H1 (cell line): ENCODE data around the gene TFDP1. TPM values are rescaled to one million over a fixed set of nuclear protein-coding genes. Genes with fewer than 3 reads are reported as not detected.

Experiments used
- CTCF ChIA-PET: fragments of 300-600 bp; sonication (Branson Sonifier 250); formaldehyde crosslinking; loops from one replicate; lab custom pipeline; 2021; ENCODE audit not compliant: partially characterized antibody; lab: Charles Lee
- POLR2A ChIA-PET: fragments of 300-600 bp; sonication (Branson Sonifier 250); formaldehyde crosslinking; loops from one replicate; lab custom pipeline; 2021; ENCODE audit warnings: inconsistent platforms; ENCODE audit not compliant: partially characterized antibody; lab: Charles Lee
- DNase-seq, 2 experiments: peaks; one replicate each; pipeline versions ENCODE4 v3.0.0 to v3.0.0-alpha.2; 2010 to 2022; ENCODE audit warnings: low spot score in 2 of 2, low read depth in 1 of 2, mixed read lengths in 1 of 2
- FAIRE-seq: peaks from 2 replicates; lab custom pipeline; 2011; peaks lifted over from hg19 to GRCh38; lab: Jason Lieb, UNC
- H2AFZ ChIP-seq: 2 replicates; pipeline ENCODE4 v1.8.1; 2012; ENCODE audit warnings: low read length, inconsistent platforms
- H2AK5ac ChIP-seq: 2 replicates; pipeline ENCODE4 v1.6.1; 2013; ENCODE audit warnings: low read depth, low read length
- H2BK120ac ChIP-seq: replicated peaks from 2 replicates; pipeline ENCODE3; 2013; ENCODE audit warnings: low read depth, low read length, inconsistent platforms
- H2BK12ac ChIP-seq: 2 replicates; pipeline ENCODE4 v1.6.1; 2013; ENCODE audit warnings: low read depth, low read length
- H2BK15ac ChIP-seq: 2 replicates; pipeline ENCODE4 v1.6.1; 2013; ENCODE audit warnings: low read length
- H2BK20ac ChIP-seq: 2 replicates; pipeline ENCODE4 v1.6.1; 2013; ENCODE audit warnings: low read length
- H2BK5ac ChIP-seq: 2 replicates; pipeline ENCODE4 v1.6.1; 2013; ENCODE audit warnings: low read depth, low read length
- H3K14ac ChIP-seq: 2 replicates; pipeline ENCODE4 v1.6.1; 2013; ENCODE audit warnings: inconsistent platforms; ENCODE audit not compliant: insufficient read length
- H3K18ac ChIP-seq: 2 replicates; pipeline ENCODE4 v1.6.1; 2013; ENCODE audit warnings: low read length; ENCODE audit errors: extremely low read depth
- H3K23ac ChIP-seq: 2 replicates; pipeline ENCODE4 v1.6.1; 2013; ENCODE audit warnings: inconsistent platforms; ENCODE audit not compliant: insufficient read length
- H3K23me2 ChIP-seq: 2 replicates; pipeline ENCODE4 v1.6.1; 2013; ENCODE audit warnings: low read depth, low read length
- H3K27ac ChIP-seq: 2 replicates; pipeline ENCODE4 v1.6.1; 2011; ENCODE audit warnings: low read depth, low read length, inconsistent platforms
- H3K27me3 ChIP-seq, 4 experiments: replicated peaks in 1 of 4; 1 replicate in 1 of 4; 2 replicates in 3 of 4; pipeline versions ENCODE4 v1.6.1 to v1.8.1; 2011 to 2013; ENCODE audit warnings: low read length in 3 of 4, mild to moderate bottlenecking in 3 of 4, inconsistent platforms in 2 of 4, mixed read lengths in 2 of 4, moderate library complexity in 1 of 4; ENCODE audit not compliant: control insufficient read depth in 3 of 4, insufficient read depth in 3 of 4; ENCODE audit errors: extremely low read depth in 1 of 4
- H3K36me3 ChIP-seq, 4 experiments: 2 replicates each; pipeline versions ENCODE4 v1.6.1 to v1.8.1; 2011 to 2013; ENCODE audit warnings: mild to moderate bottlenecking in 4 of 4, low read length in 3 of 4, moderate library complexity in 2 of 4, control low read depth in 1 of 4, inconsistent platforms in 1 of 4; ENCODE audit not compliant: insufficient read depth in 4 of 4, control insufficient read depth in 2 of 4
- H3K4ac ChIP-seq: replicated peaks from 2 replicates; pipeline ENCODE3; 2013; ENCODE audit warnings: low read length, low read depth, mixed read lengths, inconsistent platforms; ENCODE audit not compliant: insufficient read length
- H3K4me1 ChIP-seq, 4 experiments: replicated peaks in 1 of 4; 1 replicate in 1 of 4; 2 replicates in 3 of 4; pipeline versions ENCODE4 v1.6.1 to v1.8.1; 2011 to 2013; ENCODE audit warnings: low read length in 3 of 4, inconsistent platforms in 2 of 4, mixed read lengths in 1 of 4; ENCODE audit not compliant: insufficient read depth in 4 of 4, control insufficient read depth in 3 of 4
- H3K4me2 ChIP-seq, 2 experiments: 2 replicates each; pipeline versions ENCODE4 v1.6.1 to v1.8.1; 2011 to 2013; ENCODE audit warnings: low read depth in 2 of 2, low read length in 2 of 2, control low read depth in 1 of 2, inconsistent platforms in 1 of 2, mild to moderate bottlenecking in 1 of 2; ENCODE audit not compliant: insufficient read depth in 1 of 2
- H3K4me3 ChIP-seq, 4 experiments: fragments of 200-600, 300-600 bp in 1 of 4; sonication (generic), shearing (Covaris generic), sonication (Bioruptor Twin) in 1 of 4; 2 replicates each; pipeline versions ENCODE4 v1.5.1 to v1.8.1; 2011 to 2016; ENCODE audit warnings: low read length in 4 of 4, low read depth in 3 of 4, control low read depth in 2 of 4, inconsistent platforms in 2 of 4, mild to moderate bottlenecking in 2 of 4, mixed read lengths in 1 of 4, moderate library complexity in 1 of 4; ENCODE audit not compliant: insufficient read depth in 2 of 4; ENCODE audit errors: extremely low read depth in 1 of 4
- H3K56ac ChIP-seq: replicated peaks from 2 replicates; pipeline ENCODE3; 2013; ENCODE audit warnings: low read depth, mild to moderate bottlenecking, mixed read lengths, low read length, inconsistent platforms; ENCODE audit not compliant: insufficient read length
- H3K79me1 ChIP-seq: 2 replicates; pipeline ENCODE4 v1.6.1; 2013; ENCODE audit warnings: low read depth, low read length, control low read depth
- H3K79me2 ChIP-seq, 2 experiments: 2 replicates each; pipeline versions ENCODE4 v1.6.1 to v1.8.1; 2012 to 2013; ENCODE audit warnings: low read length in 2 of 2, mild to moderate bottlenecking in 2 of 2, inconsistent platforms in 1 of 2; ENCODE audit not compliant: insufficient read depth in 2 of 2, control insufficient read depth in 1 of 2
- H3K9ac ChIP-seq, 4 experiments: replicated peaks in 1 of 4; 1 replicate in 1 of 4; 2 replicates in 3 of 4; pipeline versions ENCODE4 v1.6.1 to v1.8.1; 2011 to 2013; ENCODE audit warnings: low read depth in 3 of 4, low read length in 3 of 4, control low read depth in 2 of 4, mild to moderate bottlenecking in 2 of 4, moderate library complexity in 2 of 4, inconsistent platforms in 1 of 4; ENCODE audit errors: extremely low read depth in 1 of 4
- H3K9me3 ChIP-seq, 2 experiments: 2 replicates each; pipeline versions ENCODE4 v1.6.1 to v1.8.1; 2012 to 2013; ENCODE audit warnings: mild to moderate bottlenecking in 2 of 2, moderate library complexity in 2 of 2, control low read depth in 1 of 2, inconsistent platforms in 1 of 2, low read depth in 1 of 2, low read length in 1 of 2, mixed read lengths in 1 of 2; ENCODE audit not compliant: insufficient read depth in 2 of 2
- H4K20me1 ChIP-seq, 2 experiments: replicated peaks in 1 of 2; 2 replicates each; pipeline versions ENCODE3 to v1.8.1; 2011 to 2013; ENCODE audit warnings: inconsistent platforms in 2 of 2, low read length in 2 of 2, mild to moderate bottlenecking in 1 of 2; ENCODE audit not compliant: insufficient read depth in 2 of 2, control insufficient read depth in 1 of 2
- H4K5ac ChIP-seq: 2 replicates; pipeline ENCODE4 v1.6.1; 2013; ENCODE audit warnings: low read length, low read depth, mixed read lengths, inconsistent platforms; ENCODE audit not compliant: insufficient read length
- H4K8ac ChIP-seq: 2 replicates; pipeline ENCODE4 v1.8.0; 2013; ENCODE audit warnings: mild to moderate bottlenecking, moderate library complexity, low read length, inconsistent platforms; ENCODE audit not compliant: insufficient read depth; ENCODE audit errors: extremely low read depth
- H4K91ac ChIP-seq: replicated peaks from 2 replicates; pipeline ENCODE3; 2013; ENCODE audit warnings: low read length, mixed read lengths, inconsistent platforms; ENCODE audit not compliant: insufficient read length
- BRCA1 ChIP-seq: IDR thresholded peaks from 2 replicates; pipeline ENCODE4 v1.6.1; 2012; ENCODE audit warnings: low read depth, low read length, improper control_type of control experiment
- EP300 ChIP-seq, 2 experiments: IDR thresholded peaks; 1 replicate in 1 of 2; 2 replicates in 1 of 2; pipeline ENCODE4 v1.6.1; 2011 to 2012; ENCODE audit warnings: low read depth in 2 of 2, low read length in 2 of 2, mild to moderate bottlenecking in 2 of 2, borderline replicate concordance in 1 of 2, inconsistent platforms in 1 of 2, moderate library complexity in 1 of 2
- GTF2F1 ChIP-seq: IDR thresholded peaks from 2 replicates; pipeline ENCODE4 v1.6.1; 2012; ENCODE audit warnings: low read depth, low read length, improper control_type of control experiment, borderline replicate concordance
- HDAC6 ChIP-seq: IDR thresholded peaks from one replicate; pipeline ENCODE4 v1.7.1; 2012; ENCODE audit warnings: low read depth, mild to moderate bottlenecking, inconsistent platforms, low read length, moderate library complexity
- MAFK ChIP-seq: IDR thresholded peaks from 2 replicates; pipeline ENCODE4 v1.6.1; 2012; ENCODE audit warnings: low read depth, mild to moderate bottlenecking, improper control_type of control experiment, low read length
- PHF8 ChIP-seq: fragments of 200-600 bp; sonication (generic); conservative IDR thresholded peaks from 2 replicates; pipeline ENCODE4 v1.7.1; 2012; ENCODE audit warnings: low read depth, mild to moderate bottlenecking, inconsistent platforms, low read length, moderate library complexity
- POLR2A ChIP-seq, 2 experiments: IDR thresholded peaks; 1 replicate in 1 of 2; 2 replicates in 1 of 2; pipeline ENCODE4 v1.6.1; 2011; ENCODE audit warnings: low read depth in 2 of 2, low read length in 2 of 2, mild to moderate bottlenecking in 2 of 2; ENCODE audit errors: control extremely low read depth in 1 of 2
- RAD21 ChIP-seq, 2 experiments: IDR thresholded peaks in 1 of 2; conservative IDR thresholded peaks in 1 of 2; 2 replicates each; pipeline ENCODE4 v1.6.1; 2011; ENCODE audit warnings: low read depth in 2 of 2, low read length in 2 of 2, improper control_type of control experiment in 1 of 2, inconsistent platforms in 1 of 2, mild to moderate bottlenecking in 1 of 2, moderate library complexity in 1 of 2
- SAP30 ChIP-seq: fragments of 300-600 bp; sonication (generic); IDR thresholded peaks from 2 replicates; pipeline ENCODE4 v1.7.1; 2012; ENCODE audit warnings: low read length, moderate library complexity, mild to moderate bottlenecking, inconsistent platforms; ENCODE audit not compliant: insufficient read depth, insufficient replicate concordance
- SP1 ChIP-seq: IDR thresholded peaks from 2 replicates; pipeline ENCODE4 v1.6.1; 2011; ENCODE audit warnings: low read depth, low read length
- TAF1 ChIP-seq: IDR thresholded peaks from 2 replicates; pipeline ENCODE4 v1.6.1; 2011; ENCODE audit warnings: mild to moderate bottlenecking, low read depth, low read length
- YY1 ChIP-seq: IDR thresholded peaks from 2 replicates; pipeline ENCODE4 v1.6.1; 2011; ENCODE audit warnings: low read depth, mild to moderate bottlenecking, low read length
- WGBS, 2 experiments: shearing (Covaris generic) in 1 of 2; methylation state at CpG; one replicate each; pipeline versions ENCODE4 v1.1.6 to v1.1.7; 2013 to 2015; ENCODE audit warnings: low lambda C conversion rate in 2 of 2, mixed read lengths in 2 of 2, inconsistent platforms in 1 of 2, low coverage in 1 of 2, missing lambda C conversion rate in 1 of 2; ENCODE audit not compliant: insufficient replicate concordance in 2 of 2, insufficient coverage in 1 of 2, insufficient read length in 1 of 2; ENCODE audit errors: extremely low coverage in 1 of 2, missing lambda C conversion rate in 1 of 2; 5-methylcytosine and 5-hydroxymethylcytosine counted together
- polyA plus RNA-seq, 7 experiments: library from polyadenylated mRNA; depleted of rRNA in 3 of 7; stranded (reverse) in 5 of 7; unstranded in 2 of 7; fragments of >200 nt in 5 of 7; fragments of 200-250 nt in 2 of 7; gene quantifications; 1 replicate in 5 of 7; 2 replicates in 1 of 7; 4 replicates in 1 of 7; pipeline versions ENCODE4 v1.2.1 to v1.2.3, GENCODE V29; 2011 to 2013; ENCODE audit warnings: missing spikeins in 2 of 7, mixed read lengths in 2 of 7
- total RNA-seq: library from RNA; stranded (reverse); fragmentation: NEBNext Ultra II Directional; extraction: Animal tissue kit (Norgen Biotek cat#: 25700); gene quantifications from 2 replicates; pipeline ENCODE4 v1.2.1, GENCODE V29; 2021

The TFDP1 gene
- total and polyA plus RNA-seq, 2 of the 8 experiments (the other 6 are each of a cell fraction or from before 2014, with no cell fraction given), result 43.6 to 81.9 TPM

DNA sequence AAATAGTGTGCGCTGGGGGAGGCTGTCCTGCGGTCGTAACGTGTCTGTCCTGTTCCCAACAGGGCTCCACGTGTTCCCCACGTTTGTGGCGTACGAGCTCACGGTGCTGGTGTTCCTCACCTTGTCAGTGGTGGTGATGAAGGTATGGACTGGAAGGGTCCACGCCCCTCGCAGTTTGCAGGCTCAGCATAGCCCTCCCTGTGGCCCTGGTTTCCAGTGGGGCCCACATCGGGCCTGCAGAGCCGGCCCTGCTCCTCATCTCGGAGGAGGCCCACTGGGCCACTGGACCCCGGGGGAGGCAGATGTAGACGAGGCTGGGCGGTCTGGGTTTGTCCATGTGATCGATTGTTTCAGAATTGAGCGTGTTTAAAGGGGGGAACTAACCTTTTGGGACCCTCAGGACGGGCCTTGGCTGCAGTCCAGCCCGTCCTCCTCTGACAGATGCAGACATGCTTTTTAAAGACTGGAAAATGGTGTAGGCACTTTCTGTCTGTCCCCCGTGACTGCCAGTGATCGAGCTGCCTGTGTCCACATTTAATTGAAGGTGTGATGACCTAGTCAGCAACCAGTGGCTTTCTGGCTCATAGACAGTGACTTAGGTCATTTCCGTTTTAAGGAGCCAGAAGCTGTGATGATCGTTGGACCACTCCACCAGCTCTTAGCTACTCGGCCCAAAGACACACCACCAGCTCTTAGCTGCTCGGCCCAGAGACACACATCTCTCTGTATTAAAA lies 37.1 kb upstream of the TFDP1 start:
- peaks cover 0 to 2% (median 0%) of the 10 kb centered on the region in 4 experiments; a peak in 1 of 8 replicates for H3K36me3 ChIP-seq
- no peak overlapping the region for H4K5ac ChIP-seq
- no peak overlapping the region for H4K8ac ChIP-seq
- POLR2A ChIA-PET, result no interaction called here
- peak in 1 of 2 experiments; percentile 37 for DNase-seq
- peaks cover 10% of the 10 kb centered on the region for H3K79me1 ChIP-seq
- no peaks in the 10 kb centered on the region for H3K23me2 ChIP-seq
- no peak overlapping the region for H2BK20ac ChIP-seq
- peaks cover 3 to 10% of the 10 kb centered on the region in 2 experiments for H4K20me1 ChIP-seq
- TF ChIP-seq BRCA1, result no peak
- TF ChIP-seq GTF2F1, result no peak
- no peak for TF ChIP-seq HDAC6
- TF ChIP-seq MAFK, result no peak
- TF ChIP-seq SAP30, result no peak
- TF ChIP-seq POLR2A (IDR thresholded peaks at IDR 0.05; ENCODE audit: control extremely low read depth in 1 of 2, low read depth in 2 of 2, low read length in 2 of 2), result no peak
- TF ChIP-seq SP1, result no peak
- no peak for TF ChIP-seq TAF1
- no peak for TF ChIP-seq EP300 (IDR thresholded peaks at IDR 0.05; ENCODE audit: borderline replicate concordance in 1 of 2, low read depth in 2 of 2, low read length in 2 of 2)
- TF ChIP-seq PHF8, result no peak
- TF ChIP-seq RAD21 (IDR thresholded peaks at IDR 0.05 in 1 of 2, conservative IDR thresholded peaks at IDR 0.05 in 1 of 2; ENCODE audit: low read depth in 2 of 2, low read length in 2 of 2), result no peak
- no peak for TF ChIP-seq YY1
- H3K18ac ChIP-seq, result no peak overlapping the region
- H3K27ac ChIP-seq, result no peak overlapping the region
- 90% methylated on average over 27 of the region's 27 CpGs; no CpG with 5 or more reads in 1 of the 2 experiments for WGBS, 2 experiments
- H3K14ac ChIP-seq, result no peak overlapping the region
- no peak overlapping the region for H3K56ac ChIP-seq
- no peak overlapping the region for H3K4me2 ChIP-seq
- H3K9me3 ChIP-seq, result no peaks in the 10 kb centered on the region
- no peak overlapping the region for H3K9ac ChIP-seq
- no peak overlapping the region for H2BK15ac ChIP-seq
- no peak for FAIRE-seq
- H3K4ac ChIP-seq, result no peak overlapping the region
- no peak overlapping the region for H2AFZ ChIP-seq
- H3K23ac ChIP-seq, result no peak overlapping the region
- H3K27me3 ChIP-seq, result no peaks in the 10 kb centered on the region
- H2BK120ac ChIP-seq, result no peak overlapping the region
- peaks cover 0 to 14% of the 10 kb centered on the region in 2 experiments; a peak in 1 of 4 replicates for H3K79me2 ChIP-seq
- H2BK5ac ChIP-seq, result peak overlapping the region; percentile 83
- no peak overlapping the region for H3K4me3 ChIP-seq
- no peak overlapping the region for H2AK5ac ChIP-seq
- CTCF ChIA-PET, result interaction anchor here (0.7 to 3.4 kb wide), 4 partner anchors 10 to 85 kb away, joined by 3 to 14 read pairs (median 6); no protein-coding TSS in a partner anchor
- peaks cover 0 to 4% (median 0%) of the 10 kb centered on the region in 4 experiments; a peak in 2 of 7 replicates for H3K4me1 ChIP-seq
- no peak overlapping the region for H4K91ac ChIP-seq
- H2BK12ac ChIP-seq, result no peak overlapping the region
